ENCODE results near the gene TAF6. TPM values are rescaled to one million over a fixed set of nuclear protein-coding genes. Genes with fewer than 3 reads are reported as not detected.

The TAF6 gene
- total and polyA plus RNA-seq, 2 of the 4 experiments (the other 2 are of a cell fraction): 11.3 to 55.3 TPM

DNA sequence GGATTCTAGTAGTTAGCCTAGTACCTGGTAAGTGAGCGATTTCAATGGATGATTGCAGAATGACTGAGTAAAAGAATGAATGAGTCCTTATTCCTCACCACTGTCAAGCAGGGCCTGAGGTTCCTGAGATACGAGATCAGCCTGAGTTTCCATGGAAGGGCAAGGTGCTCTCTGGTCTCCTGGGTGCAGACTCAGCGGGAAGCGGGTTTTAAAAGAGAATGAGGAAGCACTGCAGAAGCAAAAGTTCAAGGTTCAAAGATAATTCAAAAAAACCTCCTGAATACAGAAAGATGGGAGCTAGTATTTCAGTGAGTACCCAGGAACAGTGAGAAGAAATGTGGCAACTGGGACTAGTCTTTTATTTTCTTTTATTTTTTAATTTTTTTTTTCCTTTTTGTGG is 42.0 kb downstream of the TAF6 start:
- POLR2A ChIA-PET (ENCODE audit: unreplicated experiment): no interaction called here
- dilution Hi-C loops (cut with HindIII; ENCODE audit: low sequenced_read_pairs, unreplicated experiment): no loop called here
- no peak for TF ChIP-seq CEBPB (IDR thresholded peaks at IDR 0.05; ENCODE audit: low read depth, low read length)
- TF ChIP-seq FOS (IDR thresholded peaks at IDR 0.05; ENCODE audit: low read depth, low read length): no peak
- TF ChIP-seq RAD21 (IDR thresholded peaks at IDR 0.05; ENCODE audit: low read length): no peak
- TF ChIP-seq, protein P1, sequence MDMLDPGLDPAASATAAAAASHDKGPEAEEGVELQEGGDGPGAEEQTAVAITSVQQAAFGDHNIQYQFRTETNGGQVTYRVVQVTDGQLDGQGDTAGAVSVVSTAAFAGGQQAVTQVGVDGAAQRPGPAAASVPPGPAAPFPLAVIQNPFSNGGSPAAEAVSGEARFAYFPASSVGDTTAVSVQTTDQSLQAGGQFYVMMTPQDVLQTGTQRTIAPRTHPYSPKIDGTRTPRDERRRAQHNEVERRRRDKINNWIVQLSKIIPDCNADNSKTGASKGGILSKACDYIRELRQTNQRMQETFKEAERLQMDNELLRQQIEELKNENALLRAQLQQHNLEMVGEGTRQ (IDR thresholded peaks at IDR 0.05; ENCODE audit: low read depth, low read length): no peak
- TF ChIP-seq MAZ (IDR thresholded peaks at IDR 0.05; ENCODE audit: borderline replicate concordance, low read depth, low read length): no peak

More for the DNA sequence above, 42.0 kb downstream of the TAF6 start:
- Histone ChIP-seq H2AK5ac (ENCODE audit: low read depth, low read length) (no peak overlapping the region), H4K8ac (ENCODE audit: low read depth in 2 of 2, low read length in 2 of 2) (no peak overlapping the region), H3K18ac (ENCODE audit: low read depth, low read length) (no peak overlapping the region), H2AK9ac (replicated peaks; ENCODE audit: low read depth, low read length, poor library complexity) (no peak overlapping the region), H3K4me1 (ENCODE audit: control insufficient read depth, insufficient read depth, low read length) (peaks cover 3% of the 10 kb centered on the region; the same call in 1 of the 2 replicates), H3K4me3 (ENCODE audit: insufficient read depth, low read depth, low read length) (no peak overlapping the region), H2BK5ac (ENCODE audit: low read depth, low read length, poor library complexity, severe bottlenecking) (no peak overlapping the region), H3K9me3 (ENCODE audit: control insufficient read depth, insufficient read depth, low read length) (peaks cover 38% of the 10 kb centered on the region), H3K9ac (ENCODE audit: low read depth, low read length) (no peak overlapping the region), H3K36me3 (ENCODE audit: control insufficient read depth, insufficient read depth, low read length) (peaks cover 67% of the 10 kb centered on the region), H3K4me2 (ENCODE audit: low read depth, low read length) (no peak overlapping the region), H3K4ac (ENCODE audit: low read depth, low read length) (no peak overlapping the region), H2BK120ac (ENCODE audit: low read depth, low read length) (no peak overlapping the region), H3K27me3 (ENCODE audit: control insufficient read depth, insufficient read depth, low read length) (no peaks in the 10 kb centered on the region), H4K5ac (ENCODE audit: low read depth, low read length) (no peak overlapping the region), H4K91ac (ENCODE audit: insufficient read depth, low read depth, low read length) (no peak overlapping the region), H3K23ac (ENCODE audit: low read depth, low read length) (no peak overlapping the region), H2BK20ac (ENCODE audit: low read depth, low read length) (no peak overlapping the region), H3K9me1 (ENCODE audit: insufficient read depth, low read length) (peaks cover 5% of the 10 kb centered on the region), H2AFZ (replicated peaks; ENCODE audit: low read length, poor library complexity) (no peak overlapping the region), H3K14ac (replicated peaks; ENCODE audit: low read depth, low read length) (no peak overlapping the region), H2BK15ac (ENCODE audit: low read depth, low read length) (no peak overlapping the region), H3K27ac (ENCODE audit: insufficient read depth, low read length) (no peak overlapping the region), H3K56ac (ENCODE audit: extremely low read depth, insufficient read depth, low read length) (no peak overlapping the region), H4K20me1 (ENCODE audit: insufficient read depth, low read length) (peaks cover 21% of the 10 kb centered on the region), H3K79me1 (ENCODE audit: low read depth in 1 of 2, low read length in 2 of 2) (peaks cover 17 to 57% of the 10 kb centered on the region in 2 experiments)
- ATAC-seq (ENCODE audit: low read depth) (no peak), DNase-seq (no peak)
- intact Hi-C loops (cut with micrococcal nuclease): no loop called here
- no CpG with 5 or more reads among the region's 4 CpGs for WGBS, 2 experiments (ENCODE audit: extremely low coverage in 2 of 2, insufficient read length in 1 of 2)
- in situ Hi-C loops (cut with MboI; ENCODE audit: low sequenced_read_pairs): no loop called here
- BruUV-seq (replicated peaks): no TSS peak
- CTCF ChIA-PET: no interaction called here
